Measurements from ENCODE around the gene GRID2.

The GRID2 gene

DNA sequence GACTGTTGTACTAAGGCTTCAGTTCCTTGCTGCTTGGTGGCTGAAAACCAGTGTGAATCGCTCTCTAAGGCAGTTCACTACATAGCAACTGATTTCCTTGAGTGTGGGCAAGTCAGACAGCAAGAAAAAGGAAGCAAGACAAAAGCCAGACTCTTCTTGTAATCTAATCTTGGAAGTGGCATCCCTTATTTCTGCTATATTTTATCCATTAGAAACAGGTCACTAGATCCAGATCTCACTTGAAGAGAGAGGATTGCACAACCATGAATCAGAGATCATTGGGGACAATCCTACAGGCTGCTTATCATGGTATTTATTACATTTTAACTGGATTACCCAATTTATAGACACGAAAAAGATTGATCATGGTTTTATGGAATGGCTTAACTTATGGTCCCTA is 684.5 kb downstream of the GRID2 start:
- DNase-seq: no peak

DNA sequence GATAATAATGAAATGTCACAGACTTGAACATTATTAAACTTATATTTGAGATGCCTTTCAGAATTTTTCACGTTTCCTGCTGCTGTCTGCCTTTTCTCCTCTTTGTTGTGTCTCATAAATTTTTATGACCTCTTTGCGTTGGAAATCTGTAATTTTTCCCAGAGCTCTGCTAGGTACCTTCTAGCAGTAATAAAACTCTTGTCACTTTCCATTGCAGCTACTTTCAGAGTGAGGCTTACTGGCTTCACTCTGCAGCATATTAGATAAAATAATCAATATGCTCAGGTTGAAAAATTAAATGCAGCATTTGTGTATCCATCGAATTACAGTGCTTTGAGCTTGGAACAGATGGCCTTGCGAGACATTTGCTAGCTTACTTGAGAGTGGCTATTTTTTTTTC is 689.0 kb downstream of the GRID2 start:
- no peak for DNase-seq

DNA sequence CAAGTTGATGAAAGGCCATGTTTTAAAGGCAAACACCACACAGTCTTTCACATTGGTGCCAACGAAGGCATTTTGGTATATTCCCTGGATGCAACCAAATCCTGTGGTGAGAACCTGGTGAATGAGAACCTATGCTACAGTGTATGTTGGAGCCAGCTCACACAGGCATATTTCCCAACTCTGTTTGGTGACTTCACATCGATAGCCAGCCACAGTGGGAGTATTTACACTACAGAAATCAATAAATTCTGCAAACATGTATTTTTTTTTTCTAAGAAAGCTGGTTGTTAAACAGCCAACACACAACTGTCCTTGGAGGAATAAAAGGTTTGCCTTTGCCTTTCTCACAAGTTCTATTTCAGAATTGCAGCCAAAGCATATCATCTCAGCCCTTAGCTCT is 691.0 kb downstream of the GRID2 start:
- DNase-seq: no peak

DNA sequence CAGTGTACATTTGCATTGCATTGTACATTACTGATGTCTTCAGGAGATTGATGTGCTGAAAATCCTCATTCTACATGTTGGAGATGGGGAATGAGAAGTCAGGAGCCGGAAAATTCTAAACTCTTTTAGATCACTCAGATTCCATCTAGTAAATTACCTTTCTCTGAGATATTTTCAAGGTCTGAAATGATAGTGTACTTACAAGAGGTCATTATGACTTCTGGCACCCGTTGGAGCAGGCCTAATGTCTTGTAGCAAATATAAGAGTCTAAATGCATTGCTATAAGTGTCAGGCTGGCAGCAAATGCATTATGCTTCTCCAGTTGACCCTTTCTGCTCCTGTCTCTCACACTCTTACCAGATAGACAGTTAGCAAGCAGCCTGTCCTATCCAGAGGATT is 692.8 kb downstream of the GRID2 start:
- no peak for DNase-seq

DNA sequence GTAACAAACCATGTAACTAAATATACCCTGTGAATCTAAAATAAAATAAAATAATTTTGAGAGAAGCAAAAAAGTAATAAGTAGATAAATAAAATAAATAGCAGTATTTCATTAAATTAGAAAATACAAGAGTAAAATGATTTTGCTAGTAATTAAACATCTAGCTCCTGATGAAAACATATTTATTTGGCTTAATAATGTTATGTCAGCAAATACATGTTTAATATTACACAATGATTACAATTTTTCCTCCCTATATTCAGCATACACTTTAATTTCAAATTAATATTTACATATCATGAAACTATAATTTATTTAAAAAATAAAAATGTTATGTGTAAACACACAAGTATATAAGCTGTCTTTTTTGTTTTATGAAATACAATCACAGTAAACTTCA is 697.1 kb downstream of the GRID2 start:
- DNase-seq: no peak

DNA sequence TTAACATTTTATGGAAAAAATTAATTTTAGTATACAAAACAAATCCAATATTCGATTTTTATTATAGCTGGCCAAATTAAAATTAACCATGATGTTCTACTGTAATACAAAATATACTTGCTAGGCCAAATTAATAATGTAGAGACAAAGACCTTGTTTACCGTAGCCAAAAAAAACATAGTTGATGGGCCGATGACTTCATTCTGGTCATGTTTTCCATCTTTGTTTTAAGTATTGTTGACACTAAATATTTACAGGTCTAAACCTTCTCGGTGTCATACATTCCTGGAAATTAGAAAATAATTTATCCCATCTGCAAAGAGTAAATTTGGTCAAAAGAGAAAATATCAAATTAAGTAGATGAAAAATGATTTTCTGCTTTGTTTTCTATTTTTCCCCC is 698.5 kb downstream of the GRID2 start:
- no peak for DNase-seq

DNA sequence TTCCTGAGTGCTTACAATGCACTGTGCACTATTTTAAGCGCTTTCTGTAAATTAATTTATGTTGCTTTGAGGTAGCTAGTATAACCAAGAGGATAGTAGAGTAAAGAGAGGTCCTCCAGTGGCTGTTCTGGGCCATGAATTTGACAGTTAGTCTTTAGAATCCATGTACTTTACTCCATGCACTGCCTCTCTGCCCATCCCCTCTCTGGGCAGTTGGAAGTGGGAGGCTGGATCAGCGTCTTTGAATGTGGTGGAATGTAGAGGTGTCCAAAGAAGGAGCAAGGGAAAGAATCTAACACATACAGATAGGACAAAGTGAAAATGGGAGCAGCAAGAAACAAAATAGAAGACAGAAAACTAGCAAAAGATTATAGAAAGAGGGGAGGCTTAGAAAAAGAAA is 712.6 kb downstream of the GRID2 start:
- DNase-seq: no peak

DNA sequence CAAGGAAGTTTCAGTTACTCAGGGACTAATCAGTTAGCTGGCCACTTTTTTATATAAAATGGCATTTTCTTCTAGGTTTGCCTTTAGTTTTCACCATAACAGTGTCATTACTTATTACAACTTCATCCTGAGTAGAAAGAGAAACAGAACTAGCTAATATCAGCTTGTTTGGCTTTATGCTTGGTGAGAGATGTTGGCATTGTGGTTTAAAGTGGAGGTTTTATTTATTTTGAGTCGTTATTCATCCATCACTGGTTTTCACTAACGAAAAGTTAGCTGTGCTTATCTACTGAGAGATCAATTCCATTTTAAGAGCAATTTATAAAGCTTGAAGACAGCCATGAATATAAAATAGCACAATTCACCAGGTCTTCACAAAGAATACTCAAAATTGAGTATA is 714.5 kb downstream of the GRID2 start:
- DNase-seq: no peak

DNA sequence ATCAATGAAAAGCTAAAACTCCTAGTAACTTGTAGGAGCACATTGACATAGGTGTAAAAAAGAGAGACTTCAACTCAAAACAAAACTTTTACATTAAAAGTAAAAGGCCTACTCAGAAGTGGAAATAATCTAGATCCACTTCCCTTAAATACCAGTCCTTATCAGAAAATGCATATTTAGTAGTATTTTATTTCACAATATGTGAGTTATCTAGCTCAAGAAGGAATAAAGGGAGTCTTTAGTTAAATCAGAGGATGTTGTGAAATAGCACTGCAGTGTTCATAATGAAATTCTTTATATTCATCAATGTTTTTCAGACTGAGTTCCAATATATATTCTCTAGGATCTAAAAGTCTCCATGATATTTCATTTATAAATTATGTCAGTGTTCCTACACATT is 715.0 kb downstream of the GRID2 start:
- no peak for DNase-seq

DNA sequence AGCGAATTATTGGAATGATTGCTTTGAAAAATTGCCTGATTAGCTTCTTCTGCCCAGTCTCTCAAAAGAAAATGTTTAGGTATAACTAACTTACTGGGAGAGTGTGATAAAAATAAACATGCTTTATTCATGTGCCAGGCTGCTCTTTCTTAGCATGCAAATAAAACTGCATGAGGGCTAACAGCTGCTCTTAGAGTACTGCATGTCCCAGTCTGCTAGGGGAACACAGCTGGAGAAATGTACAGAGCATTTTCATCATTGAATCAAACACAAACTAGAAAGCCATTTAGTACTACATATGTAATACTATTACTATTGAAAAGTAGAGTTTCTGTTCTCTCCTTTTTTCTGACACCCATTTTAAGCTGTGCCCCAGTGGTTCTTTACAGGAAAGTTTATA is 726.0 kb downstream of the GRID2 start:
- no peak for DNase-seq

DNA sequence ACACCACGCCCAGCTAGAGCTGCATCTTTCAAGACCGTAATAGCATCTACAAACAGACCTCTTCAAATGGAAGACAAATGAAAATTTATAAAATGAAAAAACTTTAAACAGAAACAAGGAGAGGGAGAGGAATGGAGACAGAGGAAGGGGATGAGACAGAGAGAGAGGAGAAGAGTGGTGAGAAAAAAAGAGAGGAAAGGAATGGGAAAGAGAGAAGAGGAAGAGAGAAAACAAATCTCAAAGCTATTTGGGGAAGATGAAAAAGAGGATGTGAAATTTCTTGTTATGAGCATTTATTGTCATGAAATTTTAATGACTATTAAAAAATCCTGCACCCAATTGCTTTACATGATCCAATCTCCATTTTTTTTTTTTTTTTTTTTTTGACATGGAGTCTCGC is 726.9 kb downstream of the GRID2 start:
- no peak for DNase-seq

DNA sequence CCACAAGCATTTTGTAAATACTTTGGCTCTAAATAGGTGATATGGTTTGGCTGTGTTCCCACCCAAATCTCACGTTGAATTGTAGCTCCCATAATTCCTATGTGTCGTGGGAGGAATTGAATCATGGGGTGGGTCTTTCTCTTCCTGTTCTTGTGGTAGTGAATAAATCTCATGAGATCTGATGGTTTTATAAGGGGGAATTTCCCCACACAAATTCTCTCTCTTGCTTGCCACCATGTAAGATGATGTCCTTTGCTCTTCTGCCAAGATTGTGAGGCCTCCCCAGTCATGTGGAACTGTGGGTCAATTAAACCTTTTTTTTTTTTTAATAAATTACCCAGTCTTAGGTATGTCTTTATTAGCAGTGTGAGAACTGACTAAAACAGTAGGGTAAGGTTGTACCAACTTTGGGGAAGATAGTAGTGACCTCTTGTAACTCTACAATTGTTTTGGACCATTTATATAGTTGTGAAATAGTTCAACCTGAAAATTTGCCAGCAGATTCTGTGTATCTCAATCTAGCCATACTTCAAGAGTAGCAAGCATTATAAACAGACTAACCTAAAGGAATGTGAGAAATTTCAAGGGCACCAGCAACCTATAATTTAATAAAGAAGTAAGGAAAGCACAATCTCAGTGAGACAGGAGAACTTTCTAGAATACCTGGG is 727.8 kb downstream of the GRID2 start:
- no peak for DNase-seq

DNA sequence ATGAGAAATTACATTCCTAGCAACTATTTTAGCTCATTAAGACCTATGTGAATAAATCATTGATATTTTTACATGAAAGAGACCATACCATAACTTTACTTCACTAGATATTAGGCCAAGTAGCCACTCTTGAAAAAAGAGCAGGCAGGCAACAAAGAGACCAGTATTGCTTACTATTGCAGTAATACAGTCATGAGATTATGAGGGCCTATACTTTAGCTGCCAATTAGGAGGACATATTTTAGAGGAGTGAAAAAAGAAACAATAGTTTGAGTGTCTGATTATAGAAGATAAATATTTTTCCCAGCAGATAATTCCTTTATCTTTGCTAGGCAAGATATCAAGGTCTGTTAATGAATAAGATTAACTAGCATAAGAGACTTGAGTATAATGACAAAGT is 739.0 kb downstream of the GRID2 start:
- DNase-seq: no peak

DNA sequence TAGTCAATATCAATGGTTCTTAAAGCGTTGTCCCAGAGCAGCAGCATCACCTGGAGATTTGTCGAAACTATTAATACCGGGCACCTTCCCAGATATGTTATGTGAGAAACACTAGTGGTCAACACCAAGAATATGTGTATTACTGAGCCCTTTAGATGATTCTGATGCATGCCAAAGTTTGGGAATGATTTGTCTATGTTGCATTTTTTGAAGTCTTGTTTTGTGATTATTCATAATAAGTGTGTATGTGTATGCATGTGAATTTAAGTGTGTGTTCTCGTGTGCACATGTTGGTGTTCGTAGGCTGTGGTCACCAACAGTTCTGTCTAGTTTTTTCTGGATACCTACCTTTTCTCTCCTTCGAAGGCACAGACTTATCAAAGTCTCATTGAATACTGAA is 749.4 kb downstream of the GRID2 start:
- DNase-seq: no peak

DNA sequence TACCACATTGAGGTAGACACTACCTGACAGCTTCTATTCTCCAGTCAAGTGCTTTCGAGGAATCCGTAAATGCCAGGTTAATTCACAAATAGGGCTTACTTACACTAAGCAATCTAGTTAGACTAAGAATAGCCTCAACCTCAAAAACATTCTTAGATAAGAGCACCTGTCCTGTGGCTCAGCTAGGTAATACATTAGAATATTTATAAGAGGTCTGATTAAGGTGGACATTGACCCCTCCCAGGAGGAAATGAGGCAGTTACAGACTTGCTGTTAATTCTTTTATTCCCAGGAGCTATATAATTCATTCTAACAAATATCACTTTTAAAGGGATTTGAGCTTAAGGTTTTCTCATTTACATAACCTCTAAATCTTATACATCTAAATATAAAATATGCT is 758.1 kb downstream of the GRID2 start:
- no peak for DNase-seq

DNA sequence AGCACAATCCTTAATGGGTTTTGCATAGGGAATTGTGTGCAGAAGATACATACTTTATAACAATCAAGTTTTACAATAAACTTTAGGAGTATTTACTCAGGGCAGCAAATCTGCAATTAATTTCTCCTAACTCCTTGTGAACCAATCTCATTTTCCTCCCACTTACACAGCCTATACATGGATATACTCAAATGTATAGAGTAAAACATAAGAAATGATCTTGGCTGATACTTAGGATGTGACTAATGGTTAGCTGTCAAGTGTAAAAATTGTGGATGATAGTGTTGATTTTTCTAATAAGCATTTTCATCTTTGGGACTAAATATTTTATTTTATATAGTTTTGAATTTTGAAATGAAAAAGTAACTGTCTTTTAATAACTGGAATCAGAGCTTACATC is 759.6 kb downstream of the GRID2 start:
- no peak for DNase-seq

DNA sequence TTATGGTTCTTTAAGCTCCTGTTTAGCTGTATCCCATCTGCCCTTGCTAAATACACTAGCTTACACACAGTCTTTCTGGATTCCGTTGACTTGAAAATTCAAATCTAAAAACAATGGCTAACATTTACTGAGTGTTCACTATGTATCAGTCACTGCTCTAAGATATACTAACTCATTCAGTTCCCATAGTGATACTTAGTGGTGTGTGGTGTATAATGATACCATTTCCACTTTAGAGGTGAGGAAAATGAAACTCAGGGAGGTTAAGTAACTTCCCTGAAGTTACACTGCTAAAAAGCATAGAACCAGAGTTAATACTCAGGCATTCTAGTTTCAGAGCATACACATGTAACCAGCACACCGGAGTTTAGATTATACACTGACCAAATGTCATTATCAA is 762.0 kb downstream of the GRID2 start:
- DNase-seq: no peak

DNA sequence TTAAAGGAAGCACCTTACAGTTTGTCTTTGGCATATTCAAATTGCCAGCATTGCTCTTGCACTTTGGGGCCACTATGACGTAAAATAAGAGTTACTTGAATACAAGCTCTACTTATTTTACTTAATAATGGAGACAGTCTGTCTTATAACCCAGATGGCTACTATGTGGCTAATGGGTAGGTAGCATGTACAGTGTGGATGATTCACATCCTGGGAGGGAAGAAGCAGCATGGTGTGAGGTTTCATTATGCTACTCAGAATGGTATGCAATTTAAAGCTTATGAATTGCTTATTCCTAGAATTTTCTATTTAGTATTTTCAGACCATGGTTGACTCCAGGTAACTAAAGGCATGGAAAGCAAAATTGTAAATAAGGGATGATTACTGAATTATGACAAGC is 763.0 kb downstream of the GRID2 start:
- no peak for DNase-seq

DNA sequence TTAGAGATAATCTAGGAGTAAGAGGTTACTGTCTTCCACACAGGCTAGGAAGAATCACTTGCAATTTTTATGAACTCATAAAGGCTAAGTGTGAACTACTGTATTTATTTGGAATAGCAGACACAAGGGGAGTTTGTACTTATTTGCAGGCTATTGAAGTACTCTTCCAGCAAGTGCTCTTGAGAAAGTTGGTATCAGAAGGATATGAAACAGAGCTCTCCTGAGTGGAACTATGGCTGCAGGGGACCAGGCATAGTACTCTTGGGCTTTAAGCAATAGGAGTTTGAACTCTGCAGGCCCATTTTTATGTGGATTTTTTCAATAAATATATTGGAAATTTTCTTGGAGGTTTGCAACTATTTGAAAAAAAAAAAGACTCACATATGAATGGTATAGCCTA is 768.5 kb downstream of the GRID2 start:
- no peak for DNase-seq

DNA sequence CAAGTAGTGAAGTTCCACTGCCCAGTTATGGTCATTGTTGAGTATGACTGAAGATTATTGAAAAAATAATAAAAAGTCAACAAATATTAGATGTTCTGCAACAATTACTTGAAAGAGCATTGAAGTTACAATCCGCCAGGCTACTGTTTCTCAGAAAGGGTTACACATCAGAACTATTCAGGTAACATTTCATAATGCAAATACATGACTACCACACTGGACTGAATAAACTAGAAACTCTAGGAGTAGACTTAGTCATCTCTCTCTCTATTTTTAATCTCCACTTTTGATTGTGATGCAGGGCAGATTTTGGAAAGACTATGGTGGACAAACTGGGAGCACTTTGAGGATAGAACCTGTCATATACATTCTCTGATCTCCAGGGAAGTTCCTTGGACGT is 776.5 kb downstream of the GRID2 start:
- no peak for DNase-seq

DNA sequence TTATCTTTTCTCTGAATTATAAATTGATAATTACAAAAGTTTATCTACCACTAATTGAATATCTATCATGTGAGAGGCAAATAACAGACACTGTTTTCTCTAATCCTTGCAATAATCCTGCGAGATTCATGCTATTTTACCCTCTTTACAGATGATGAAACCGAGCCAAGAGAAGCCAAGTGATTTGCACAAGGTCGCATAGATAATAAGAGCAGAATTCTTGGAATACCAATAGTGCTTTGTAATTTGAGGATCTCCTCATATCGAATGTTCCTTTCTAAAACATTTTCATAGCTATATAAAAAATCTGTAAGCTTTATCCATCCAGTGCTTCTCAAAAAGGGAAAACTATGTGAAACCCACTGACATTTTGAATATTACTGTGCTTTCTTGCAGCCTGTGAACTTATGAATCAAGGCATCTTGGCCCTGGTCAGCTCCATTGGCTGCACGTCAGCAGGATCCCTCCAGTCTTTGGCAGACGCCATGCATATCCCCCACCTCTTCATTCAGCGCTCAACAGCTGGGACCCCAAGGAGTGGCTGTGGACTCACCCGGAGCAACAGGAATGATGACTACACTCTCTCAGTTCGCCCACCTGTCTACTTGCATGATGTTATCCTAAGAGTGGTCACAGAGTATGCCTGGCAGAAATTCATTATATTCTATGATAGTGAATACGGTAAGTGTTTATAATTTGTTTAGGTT is 781.0 kb downstream of the GRID2 start:
- no peak for DNase-seq

DNA sequence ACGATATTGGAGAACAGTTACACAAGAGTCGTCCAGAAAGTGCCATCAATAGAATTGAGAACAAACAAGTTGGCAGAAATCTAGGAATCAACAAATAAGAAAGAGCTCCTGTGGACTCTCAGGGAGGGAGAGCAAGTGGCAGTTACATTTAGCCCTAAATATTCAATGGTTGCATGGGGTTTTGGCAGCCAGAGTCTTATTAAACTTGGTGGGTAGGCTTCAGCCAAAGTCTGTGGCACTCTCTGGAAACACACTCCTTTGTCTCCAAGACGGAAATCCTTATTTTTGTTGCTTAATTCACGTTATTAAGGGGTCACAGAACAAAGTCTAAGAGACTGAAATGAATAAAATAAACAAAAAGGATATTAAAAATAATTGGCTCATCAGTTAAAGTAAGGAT is 782.6 kb downstream of the GRID2 start:
- no peak for DNase-seq

DNA sequence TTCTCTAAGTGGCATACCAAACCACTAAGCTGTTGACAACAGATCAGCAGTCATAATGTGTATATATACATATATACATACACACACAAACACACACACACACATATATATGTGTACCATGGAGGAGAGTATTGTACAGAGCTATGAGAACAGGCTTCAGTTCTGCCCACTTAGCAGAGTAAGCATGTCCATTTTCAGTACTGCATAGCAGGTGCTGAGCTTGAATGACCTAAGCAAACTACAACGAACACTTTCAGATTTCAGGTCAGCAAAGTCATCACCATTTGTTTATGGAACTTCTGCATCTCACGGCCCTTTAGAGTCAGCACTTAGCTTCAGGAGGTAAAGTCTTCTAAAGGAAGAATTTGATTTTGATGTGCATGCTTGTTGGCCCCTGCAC is 789.0 kb downstream of the GRID2 start:
- no peak for DNase-seq

DNA sequence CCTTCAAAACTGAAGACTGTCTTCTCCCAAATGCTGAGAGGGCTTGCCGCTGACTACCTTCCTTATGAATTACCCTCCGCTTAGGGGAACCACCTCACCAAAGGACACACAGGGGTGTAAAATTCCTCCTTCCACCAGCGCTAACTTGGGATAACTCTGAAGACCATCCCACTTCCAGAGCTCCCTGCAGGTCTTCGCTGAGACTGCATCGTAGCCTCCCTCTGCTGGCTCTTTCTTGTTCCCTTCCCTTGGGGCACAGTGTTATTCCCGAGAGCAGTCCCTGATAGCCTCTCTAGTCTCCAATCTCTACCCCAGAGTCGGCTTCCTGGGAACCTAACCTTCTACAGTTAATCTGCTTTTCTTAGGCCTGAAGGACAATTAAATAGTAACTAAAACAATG is 799.3 kb downstream of the GRID2 start:
- no peak for DNase-seq

DNA sequence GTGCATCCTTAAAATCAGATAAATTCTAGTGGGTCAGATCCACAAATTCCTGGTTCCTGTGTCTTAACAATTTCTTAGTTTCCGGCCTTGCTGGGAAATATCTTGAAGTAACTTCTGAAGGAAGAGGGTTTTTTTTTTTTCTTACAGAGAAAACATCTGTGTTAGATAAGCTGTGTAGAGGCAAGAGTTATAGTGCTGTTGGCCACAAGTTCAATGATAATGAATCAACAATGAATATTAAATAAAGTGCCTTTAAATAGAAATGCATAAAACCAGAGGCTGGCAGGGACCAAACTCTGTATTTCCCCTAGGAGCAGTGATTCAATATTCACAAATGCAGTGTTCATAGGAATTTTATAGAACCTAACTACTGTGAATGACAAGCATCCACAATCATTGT is 812.9 kb downstream of the GRID2 start:
- no peak for DNase-seq

All from stimulated activated CD4-positive, alpha-beta T cell treated with anti-CD3 and anti-CD28 coated beads, Interleukin-2, amount 100 ng/mL, for 48 hours (primary cell).